ENCODE results near the gene CEND1.

CEND1 gene

GRCh38 chr11:794013-794765 lies 4.3 kb upstream of the CEND1 start:
- H3K79me2 ChIP-seq (ENCODE audit: low read length), result peaks cover 34% of the 10 kb centered on the region
- no peak overlapping the region for H3K9ac ChIP-seq (ENCODE audit: low read length)
- no peaks in the 10 kb centered on the region for H3K9me3 ChIP-seq (ENCODE audit: insufficient read depth, low read length)
- peaks cover 14% of the 10 kb centered on the region for H3K4me1 ChIP-seq (ENCODE audit: low read length)
- H4K20me1 ChIP-seq (ENCODE audit: insufficient read depth, low read length), result peaks cover 11% of the 10 kb centered on the region; the same call in 1 of the 2 replicates
- peak overlapping the region; percentile 98; the same call in 1 of the 2 replicates for H3K4me2 ChIP-seq (ENCODE audit: low read length)
- no peak overlapping the region for H2AFZ ChIP-seq (ENCODE audit: low read depth, low read length)
- H3K27me3 ChIP-seq (ENCODE audit: low read depth, low read length), result no peaks in the 10 kb centered on the region
- no peak for TF ChIP-seq CTCF (IDR thresholded peaks at IDR 0.05; ENCODE audit: low read depth, low read length)
- no peak for TF ChIP-seq EZH2phosphoT487 (IDR thresholded peaks at IDR 0.05; ENCODE audit: low read depth)
- no peak overlapping the region for H3K27ac ChIP-seq (ENCODE audit: low read length)
- H3K4me3 ChIP-seq (ENCODE audit: low read length), result peak overlapping the region; percentile 92; the same call in 1 of the 2 replicates
- H3K36me3 ChIP-seq (replicated peaks; ENCODE audit: low read depth, low read length), result peaks cover 3% of the 10 kb centered on the region

GRCh38 chr11:793556-793955 lies 3.7 kb upstream of the CEND1 start:
- Histone ChIP-seq H3K9ac (ENCODE audit: low read length) (no peak overlapping the region), H3K79me2 (ENCODE audit: low read length) (peaks cover 34% of the 10 kb centered on the region), H3K27ac (ENCODE audit: low read length) (no peak overlapping the region), H3K36me3 (replicated peaks; ENCODE audit: low read depth, low read length) (peaks cover 3% of the 10 kb centered on the region), H3K4me3 (ENCODE audit: low read length) (no peak overlapping the region), H3K4me1 (ENCODE audit: low read length) (peaks cover 14% of the 10 kb centered on the region), H4K20me1 (ENCODE audit: insufficient read depth, low read length) (peaks cover 11% of the 10 kb centered on the region; the same call in 1 of the 2 replicates), H2AFZ (ENCODE audit: low read depth, low read length) (no peak overlapping the region), H3K27me3 (ENCODE audit: low read depth, low read length) (no peaks in the 10 kb centered on the region), H3K4me2 (ENCODE audit: low read length) (no peak overlapping the region), H3K9me3 (ENCODE audit: insufficient read depth, low read length) (no peaks in the 10 kb centered on the region)
- TF ChIP-seq CTCF (IDR thresholded peaks at IDR 0.05; ENCODE audit: low read depth, low read length) (no peak), EZH2phosphoT487 (IDR thresholded peaks at IDR 0.05; ENCODE audit: low read depth) (no peak)

GRCh38 chr11:792873-793272 lies 3.0 kb upstream of the CEND1 start:
- no peak overlapping the region for H3K4me2 ChIP-seq (ENCODE audit: low read length)
- H2AFZ ChIP-seq (ENCODE audit: low read depth, low read length), result no peak overlapping the region
- TF ChIP-seq CTCF (IDR thresholded peaks at IDR 0.05; ENCODE audit: low read depth, low read length) (no peak), EZH2phosphoT487 (IDR thresholded peaks at IDR 0.05; ENCODE audit: low read depth) (no peak)
- peaks cover 17% of the 10 kb centered on the region for H3K4me1 ChIP-seq (ENCODE audit: low read length)
- H3K36me3 ChIP-seq (replicated peaks; ENCODE audit: low read depth, low read length), result peaks cover 3% of the 10 kb centered on the region
- H3K79me2 ChIP-seq (ENCODE audit: low read length), result peaks cover 34% of the 10 kb centered on the region
- no peak overlapping the region for H3K9ac ChIP-seq (ENCODE audit: low read length)
- no peaks in the 10 kb centered on the region for H3K9me3 ChIP-seq (ENCODE audit: insufficient read depth, low read length)
- no peaks in the 10 kb centered on the region for H3K27me3 ChIP-seq (ENCODE audit: low read depth, low read length)
- H3K27ac ChIP-seq (ENCODE audit: low read length), result no peak overlapping the region
- peaks cover 11% of the 10 kb centered on the region; the same call in 1 of the 2 replicates for H4K20me1 ChIP-seq (ENCODE audit: insufficient read depth, low read length)
- H3K4me3 ChIP-seq (ENCODE audit: low read length), result no peak overlapping the region

- H4K20me1 ChIP-seq (ENCODE audit: insufficient read depth, low read length), result peaks cover 11% of the 10 kb centered on the region; the same call in 1 of the 2 replicates
- peaks cover 3% of the 10 kb centered on the region for H3K36me3 ChIP-seq (replicated peaks; ENCODE audit: low read depth, low read length)
- no peak for TF ChIP-seq CTCF (IDR thresholded peaks at IDR 0.05; ENCODE audit: low read depth, low read length)
- TF ChIP-seq EZH2phosphoT487 (IDR thresholded peaks at IDR 0.05; ENCODE audit: low read depth), result no peak
- H3K27ac ChIP-seq (ENCODE audit: low read length), result no peak overlapping the region
- peaks cover 17% of the 10 kb centered on the region for H3K4me1 ChIP-seq (ENCODE audit: low read length)
- H3K4me2 ChIP-seq (ENCODE audit: low read length), result no peak overlapping the region
- no peak overlapping the region for H2AFZ ChIP-seq (ENCODE audit: low read depth, low read length)
- H3K9ac ChIP-seq (ENCODE audit: low read length), result no peak overlapping the region
- no peaks in the 10 kb centered on the region for H3K27me3 ChIP-seq (ENCODE audit: low read depth, low read length)
- H3K79me2 ChIP-seq (ENCODE audit: low read length), result peaks cover 31% of the 10 kb centered on the region
- no peak overlapping the region for H3K4me3 ChIP-seq (ENCODE audit: low read length)
- no peaks in the 10 kb centered on the region for H3K9me3 ChIP-seq (ENCODE audit: insufficient read depth, low read length)
Observed at GRCh38 chr11:792535-792821, 2.6 kb upstream of the CEND1 start.
